Liver (tissue), 2 donors: ENCODE results near the gene GORAB.

Experiments
- CTCF ChIP-seq: fragments of 150-350 bp; IDR thresholded peaks from 2 replicates; pipeline ENCODE4 v1.5.1; 2017; ENCODE audit warnings: improper control_type of control experiment, low read depth, low read length; ENCODE audit not compliant: missing input control
- MAX ChIP-seq: IDR thresholded peaks from 2 replicates; pipeline ENCODE4 v1.6.1; 2016; ENCODE audit warnings: antibody characterized with exemption
- donor health status: healthy.

- TF ChIP-seq CTCF (no peak), MAX (no peak)
Measured at GRCh38 chr1:170558731-170559130, 26.8 kb downstream of the GORAB start.
